ENCODE data around the gene SCAP.
"Not testable (repeated sequence)": the region's sequence is repeated elsewhere in the genome, so short reads cannot be mapped to it uniquely, and the experiment has no call there.

Gene SCAP

GRCh38 chr3:47481763-47482162, 6.0 kb upstream of the SCAP start:
- DNase-seq (ENCODE audit: low read depth in 2 of 2), result not testable (repeated sequence)

- DNase-seq (ENCODE audit: low read depth in 2 of 2), result not testable (repeated sequence)
Observed at GRCh38 chr3:47480267-47480666, 4.5 kb upstream of the SCAP start.

- no peak for DNase-seq (ENCODE audit: low read depth in 2 of 2)
Observed at GRCh38 chr3:47479826-47480160, 4.1 kb upstream of the SCAP start.

GRCh38 chr3:47478022-47478421, 2.3 kb upstream of the SCAP start:
- DNase-seq (ENCODE audit: low read depth in 2 of 2), result no peak

GRCh38 chr3:47476644-47477199, 981 bp upstream of the SCAP start:
- no peak for DNase-seq (ENCODE audit: low read depth in 2 of 2)

- DNase-seq (ENCODE audit: low read depth in 2 of 2), result no peak
Observed at GRCh38 chr3:47476330-47476626, 537 bp upstream of the SCAP start.

- peak in 1 of 2 donors; percentile 16 for DNase-seq (ENCODE audit: low read depth in 2 of 2)
Observed at GRCh38 chr3:47475029-47475569, 642 bp downstream of the SCAP start.

- DNase-seq (ENCODE audit: low read depth in 2 of 2), result no peak
Observed at GRCh38 chr3:47473391-47473790, 2.4 kb downstream of the SCAP start.

GRCh38 chr3:47469616-47470015, 6.1 kb downstream of the SCAP start:
- DNase-seq (ENCODE audit: low read depth in 2 of 2), result no peak

GRCh38 chr3:47468315-47468714, 7.4 kb downstream of the SCAP start:
- DNase-seq (ENCODE audit: low read depth in 2 of 2), result not testable (repeated sequence)

- DNase-seq (ENCODE audit: low read depth in 2 of 2), result no peak
Observed at GRCh38 chr3:47464588-47464987, 11.2 kb downstream of the SCAP start.

GRCh38 chr3:47459534-47460085, 16.1 kb downstream of the SCAP start:
- not testable (repeated sequence) for DNase-seq (ENCODE audit: low read depth in 2 of 2)

- no peak for DNase-seq (ENCODE audit: low read depth in 2 of 2)
Observed at GRCh38 chr3:47456984-47457383, 18.8 kb downstream of the SCAP start.

- DNase-seq (ENCODE audit: low read depth in 2 of 2), result no peak
Observed at GRCh38 chr3:47455806-47456452, 19.8 kb downstream of the SCAP start.

GRCh38 chr3:47452453-47453215, 23.1 kb downstream of the SCAP start:
- no peak for DNase-seq (ENCODE audit: low read depth in 2 of 2)

GRCh38 chr3:47444103-47444502, 31.6 kb downstream of the SCAP start:
- no peak for DNase-seq (ENCODE audit: low read depth in 2 of 2)

- no peak for DNase-seq (ENCODE audit: low read depth in 2 of 2)
Observed at GRCh38 chr3:47443611-47443995, 32.1 kb downstream of the SCAP start.

- no peak for DNase-seq (ENCODE audit: low read depth in 2 of 2)
Observed at GRCh38 chr3:47441796-47442551, 33.8 kb downstream of the SCAP start.

GRCh38 chr3:47440131-47440530, 35.6 kb downstream of the SCAP start:
- DNase-seq (ENCODE audit: low read depth in 2 of 2), result no peak

- no peak for DNase-seq (ENCODE audit: low read depth in 2 of 2)
Observed at GRCh38 chr3:47436180-47436579, 39.6 kb downstream of the SCAP start.

GRCh38 chr3:47434849-47435248, 40.9 kb downstream of the SCAP start:
- DNase-seq (ENCODE audit: low read depth in 2 of 2), result no peak

- DNase-seq (ENCODE audit: low read depth in 2 of 2), result no peak
Observed at GRCh38 chr3:47433796-47434195, 41.9 kb downstream of the SCAP start.

Data from activated CD8-positive, alpha-beta memory T cell treated with anti-CD3 and anti-CD28 coated beads for 4 hours (primary cell).